Measurements from ENCODE around the gene RAPGEF1. TPM values are rescaled to one million over a fixed set of nuclear protein-coding genes. Genes with fewer than 3 reads are reported as not detected.
"Not testable (repeated sequence)": the region's sequence is repeated elsewhere in the genome, so short reads cannot be mapped to it uniquely, and the experiment has no call there.

Gene RAPGEF1
- total RNA-seq, 1 experiment from 2014 or later = 25.2 TPM

DNA sequence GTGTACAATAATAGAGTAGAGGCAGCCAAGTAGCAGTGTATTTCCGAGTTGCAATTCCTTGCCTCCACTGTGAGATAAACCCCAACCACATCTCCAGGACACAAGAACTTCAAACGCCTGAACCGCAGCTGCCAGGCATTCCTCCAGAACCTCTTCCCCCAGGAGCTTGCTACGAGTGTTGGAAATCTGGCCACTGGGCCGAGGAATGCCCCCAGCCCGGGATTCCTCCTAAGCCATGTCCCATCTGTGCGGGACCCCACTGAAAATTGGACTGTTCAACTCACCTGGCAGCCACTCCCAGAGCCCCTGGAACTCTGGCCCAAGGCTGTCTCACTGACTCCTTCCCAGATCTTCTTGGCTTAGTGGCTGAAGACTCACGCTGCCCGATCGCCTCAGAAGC, 190.7 kb downstream of the RAPGEF1 start:
- DNase-seq; H3K4me2 ChIP-seq (ENCODE audit: low read length); BruUV-seq (replicated peaks); H3K9me2 ChIP-seq (replicated peaks; ENCODE audit: low read length); H3K79me2 ChIP-seq (ENCODE audit: low read length); H3K9me3 ChIP-seq (ENCODE audit: low read length); H2AFZ ChIP-seq (ENCODE audit: low read length); CTCF ChIA-PET; POLR2A ChIA-PET (ENCODE audit: unreplicated experiment); H3K4me1 ChIP-seq (ENCODE audit: insufficient read depth, low read length); H3K27ac ChIP-seq (ENCODE audit: low read length); H4K20me1 ChIP-seq (ENCODE audit: low read length); H3K36me3 ChIP-seq (ENCODE audit: low read depth, low read length); H3K4me3 ChIP-seq (ENCODE audit: low read length); H3F3A ChIP-seq (ENCODE audit: low read length, unreplicated experiment); H3K9ac ChIP-seq (ENCODE audit: low read length); intact Hi-C loops (cut with micrococcal nuclease); ATAC-seq: not testable (repeated sequence)
- H3K27me3 ChIP-seq (ENCODE audit: low read length) = peaks cover 10% of the 10 kb centered on the region

- Histone ChIP-seq H4K20me1 (ENCODE audit: low read length) (no peaks in the 10 kb centered on the region), H3K9me3 (ENCODE audit: low read length) (0 out of 2 replicates have a peak, but pooled peaks cover 6% of the 10 kb centered on the region), H2AFZ (ENCODE audit: low read length) (peak overlapping the region; percentile 12; the same call in 1 of the 2 replicates), H3K4me1 (ENCODE audit: insufficient read depth, low read length) (peaks cover 6% of the 10 kb centered on the region; the same call in 1 of the 2 replicates), H3K27me3 (ENCODE audit: low read length) (peaks cover 10% of the 10 kb centered on the region), H3F3A (ENCODE audit: low read length, unreplicated experiment) (no peaks in the 10 kb centered on the region), H3K9me2 (replicated peaks; ENCODE audit: low read length) (no peaks in the 10 kb centered on the region), H3K79me2 (ENCODE audit: low read length) (no peaks in the 10 kb centered on the region), H3K36me3 (ENCODE audit: low read depth, low read length) (no peaks in the 10 kb centered on the region), H3K4me2 (ENCODE audit: low read length) (peak overlapping the region; percentile 85), H3K4me3 (ENCODE audit: low read length) (peak overlapping the region; percentile 63; the same call in 1 of the 2 replicates), H3K27ac (ENCODE audit: low read length) (no peak overlapping the region), H3K9ac (ENCODE audit: low read length) (no peak overlapping the region)
- DNase-seq (peak; percentile 56), ATAC-seq (peak; percentile 29)
- ChIA-PET CTCF (no interaction called here), POLR2A (ENCODE audit: unreplicated experiment) (no interaction called here)
- intact Hi-C loops (cut with micrococcal nuclease) = no loop called here
- TF ChIP-seq EZH2phosphoT487 (IDR thresholded peaks at IDR 0.05; ENCODE audit: borderline replicate concordance, low read length) (peak; percentile 60), CTCF (conservative IDR thresholded peaks at IDR 0.05; ENCODE audit: low read depth, low read length) (no peak), EZH2 (IDR thresholded peaks at IDR 0.05; ENCODE audit: low read length, unreplicated experiment) (no peak)
- BruUV-seq (replicated peaks) = no TSS peak
These were observed 193.4 kb downstream of the RAPGEF1 start for GRCh38 chr9:131546336-131547084.

DNA sequence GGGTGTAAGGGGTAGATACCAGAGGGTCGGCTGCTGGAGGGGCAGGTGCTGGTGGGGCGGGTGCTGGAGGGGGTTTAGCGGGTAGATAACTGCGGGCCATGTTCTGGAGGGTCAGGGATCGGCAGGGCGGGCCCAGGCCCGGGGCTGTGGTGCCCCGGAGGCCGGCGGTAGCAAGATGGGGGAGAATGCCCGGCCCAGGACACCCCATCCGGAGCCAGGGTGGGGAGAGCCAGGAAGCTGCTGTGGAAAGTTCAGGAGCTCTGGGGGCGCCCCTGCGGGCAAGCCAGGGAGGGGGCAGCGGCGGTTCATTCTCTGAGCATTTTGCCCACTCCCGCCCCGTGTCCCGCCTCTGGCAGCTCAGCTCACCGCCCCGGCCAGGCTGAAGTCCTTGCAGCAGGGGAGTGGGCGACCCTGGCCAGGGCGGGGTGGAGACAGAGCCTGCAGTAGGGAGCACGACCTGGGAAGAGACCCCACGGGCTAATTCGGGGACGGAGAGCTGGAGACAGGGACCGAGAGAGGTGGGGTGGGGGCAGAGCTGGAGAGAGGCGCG, 194.0 kb downstream of the RAPGEF1 start:
- CTCF ChIA-PET = no interaction called here

More for the DNA sequence above, 194.0 kb downstream of the RAPGEF1 start:
- POLR2A ChIA-PET (ENCODE audit: unreplicated experiment) = no interaction called here
- Histone ChIP-seq H3K27me3 (ENCODE audit: low read length) (peaks cover 10% of the 10 kb centered on the region), H3K9me2 (replicated peaks; ENCODE audit: low read length) (no peaks in the 10 kb centered on the region), H3K9ac (ENCODE audit: low read length) (no peak overlapping the region), H3K79me2 (ENCODE audit: low read length) (no peaks in the 10 kb centered on the region), H2AFZ (ENCODE audit: low read length) (no peak overlapping the region), H3K4me1 (ENCODE audit: insufficient read depth, low read length) (peaks cover 6% of the 10 kb centered on the region; the same call in 1 of the 2 replicates), H3K9me3 (ENCODE audit: low read length) (0 out of 2 replicates have a peak, but pooled peaks cover 6% of the 10 kb centered on the region), H3F3A (ENCODE audit: low read length, unreplicated experiment) (no peaks in the 10 kb centered on the region), H4K20me1 (ENCODE audit: low read length) (no peaks in the 10 kb centered on the region), H3K27ac (ENCODE audit: low read length) (no peak overlapping the region), H3K4me2 (ENCODE audit: low read length) (peak overlapping the region; percentile 85), H3K36me3 (ENCODE audit: low read depth, low read length) (no peaks in the 10 kb centered on the region), H3K4me3 (ENCODE audit: low read length) (peak overlapping the region; percentile 63)
- no TSS peak for BruUV-seq (replicated peaks)
- no peak for DNase-seq
- TF ChIP-seq CTCF (conservative IDR thresholded peaks at IDR 0.05; ENCODE audit: low read depth, low read length) (no peak), EZH2phosphoT487 (IDR thresholded peaks at IDR 0.05; ENCODE audit: borderline replicate concordance, low read length) (no peak), EZH2 (IDR thresholded peaks at IDR 0.05; ENCODE audit: low read length, unreplicated experiment) (no peak)
- peak; percentile 31 for ATAC-seq
- intact Hi-C loops (cut with micrococcal nuclease) = no loop called here

All from PC-3 (cell line).